ENCODE data around the gene SLX4IP.

DNA sequence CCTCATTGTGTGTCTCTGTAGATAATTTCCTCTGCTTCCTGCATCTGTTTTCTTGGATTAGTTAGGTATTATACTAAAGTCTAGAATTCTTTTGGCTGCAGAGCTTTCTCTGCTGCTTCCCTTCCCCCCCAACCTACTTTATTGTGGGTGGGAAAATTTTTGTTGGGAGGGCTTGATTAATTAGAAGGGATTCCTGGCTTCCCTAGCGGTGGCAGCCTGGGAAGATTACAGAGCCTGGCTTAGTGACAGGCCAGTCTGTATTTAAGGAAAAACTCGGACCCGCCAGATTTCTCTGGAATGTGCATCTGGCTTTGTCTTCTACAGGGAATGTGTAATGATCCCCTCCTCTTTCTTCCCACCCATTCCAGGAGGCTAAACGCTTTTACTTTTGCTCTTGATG is 31.2 kb downstream of the SLX4IP start:
- TF ChIP-seq CTCF (conservative IDR thresholded peaks at IDR 0.05; ENCODE audit: low read depth, low read length) = no peak
- TF ChIP-seq EZH2phosphoT487 (IDR thresholded peaks at IDR 0.05; ENCODE audit: borderline replicate concordance, low read length) = no peak
- TF ChIP-seq EZH2 (IDR thresholded peaks at IDR 0.05; ENCODE audit: low read length, unreplicated experiment) = no peak

Measured in PC-3 (cell line).